Fibroblast of mammary gland (primary cell): ENCODE results near the gene NOXO1.
"Not testable (repeated sequence)": the region's sequence is repeated elsewhere in the genome, so short reads cannot be mapped to it uniquely, and the experiment has no call there.

Source experiments
- DNase-seq: peaks from one replicate; pipeline ENCODE4 v3.0.0-alpha.2; 2010; ENCODE audit warnings: low read depth
- H3K4me3 ChIP-seq: 2 replicates; pipeline ENCODE4 v1.5.1; 2011; ENCODE audit warnings: low read depth, mild to moderate bottlenecking, low read length, moderate library complexity; ENCODE audit not compliant: control insufficient read depth
- TF ChIP-seq, protein P1 (sequence below): conservative IDR thresholded peaks from 2 replicates; pipeline ENCODE4 v1.5.1; 2011; ENCODE audit warnings: low read depth, low read length, inconsistent platforms; ENCODE audit not compliant: control insufficient read depth, insufficient read depth

NOXO1 gene

DNA sequence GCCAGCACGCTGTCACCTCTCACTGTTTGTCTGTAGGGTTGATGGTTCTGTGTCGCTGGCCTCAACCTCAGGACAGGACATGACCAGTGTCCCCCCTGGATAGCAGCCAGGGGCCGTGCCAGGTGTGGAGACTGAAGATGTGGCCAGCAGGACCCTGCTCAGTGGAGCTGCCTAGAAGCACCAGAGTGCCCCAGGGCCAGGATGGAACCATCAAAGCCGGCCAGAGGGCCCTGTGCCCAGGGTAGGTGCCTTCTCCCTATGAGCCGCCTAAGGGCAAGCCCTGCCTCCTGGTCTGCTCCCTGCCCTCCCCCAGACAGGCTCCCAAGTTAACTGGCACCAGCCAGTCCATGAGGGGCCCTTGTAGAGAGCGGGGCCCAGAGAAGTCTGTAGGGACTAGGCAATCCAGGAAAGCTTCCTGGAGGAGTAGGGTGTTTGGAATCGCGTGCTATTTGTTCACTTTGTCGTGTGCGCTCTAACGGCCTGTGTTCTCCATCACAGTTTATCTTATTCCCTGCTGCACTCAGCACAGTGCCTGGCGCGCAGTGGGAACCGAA is 22.5 kb downstream of the NOXO1 start:
- TF ChIP-seq, protein P1, sequence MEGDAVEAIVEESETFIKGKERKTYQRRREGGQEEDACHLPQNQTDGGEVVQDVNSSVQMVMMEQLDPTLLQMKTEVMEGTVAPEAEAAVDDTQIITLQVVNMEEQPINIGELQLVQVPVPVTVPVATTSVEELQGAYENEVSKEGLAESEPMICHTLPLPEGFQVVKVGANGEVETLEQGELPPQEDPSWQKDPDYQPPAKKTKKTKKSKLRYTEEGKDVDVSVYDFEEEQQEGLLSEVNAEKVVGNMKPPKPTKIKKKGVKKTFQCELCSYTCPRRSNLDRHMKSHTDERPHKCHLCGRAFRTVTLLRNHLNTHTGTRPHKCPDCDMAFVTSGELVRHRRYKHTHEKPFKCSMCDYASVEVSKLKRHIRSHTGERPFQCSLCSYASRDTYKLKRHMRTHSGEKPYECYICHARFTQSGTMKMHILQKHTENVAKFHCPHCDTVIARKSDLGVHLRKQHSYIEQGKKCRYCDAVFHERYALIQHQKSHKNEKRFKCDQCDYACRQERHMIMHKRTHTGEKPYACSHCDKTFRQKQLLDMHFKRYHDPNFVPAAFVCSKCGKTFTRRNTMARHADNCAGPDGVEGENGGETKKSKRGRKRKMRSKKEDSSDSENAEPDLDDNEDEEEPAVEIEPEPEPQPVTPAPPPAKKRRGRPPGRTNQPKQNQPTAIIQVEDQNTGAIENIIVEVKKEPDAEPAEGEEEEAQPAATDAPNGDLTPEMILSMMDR = no peak
- no peak for DNase-seq
- peak overlapping the region; percentile 27 for H3K4me3 ChIP-seq

- not testable (repeated sequence) for DNase-seq, H3K4me3 ChIP-seq
Observed at GRCh38 chr16:1958143-1958491, 23.2 kb downstream of the NOXO1 start.

DNA sequence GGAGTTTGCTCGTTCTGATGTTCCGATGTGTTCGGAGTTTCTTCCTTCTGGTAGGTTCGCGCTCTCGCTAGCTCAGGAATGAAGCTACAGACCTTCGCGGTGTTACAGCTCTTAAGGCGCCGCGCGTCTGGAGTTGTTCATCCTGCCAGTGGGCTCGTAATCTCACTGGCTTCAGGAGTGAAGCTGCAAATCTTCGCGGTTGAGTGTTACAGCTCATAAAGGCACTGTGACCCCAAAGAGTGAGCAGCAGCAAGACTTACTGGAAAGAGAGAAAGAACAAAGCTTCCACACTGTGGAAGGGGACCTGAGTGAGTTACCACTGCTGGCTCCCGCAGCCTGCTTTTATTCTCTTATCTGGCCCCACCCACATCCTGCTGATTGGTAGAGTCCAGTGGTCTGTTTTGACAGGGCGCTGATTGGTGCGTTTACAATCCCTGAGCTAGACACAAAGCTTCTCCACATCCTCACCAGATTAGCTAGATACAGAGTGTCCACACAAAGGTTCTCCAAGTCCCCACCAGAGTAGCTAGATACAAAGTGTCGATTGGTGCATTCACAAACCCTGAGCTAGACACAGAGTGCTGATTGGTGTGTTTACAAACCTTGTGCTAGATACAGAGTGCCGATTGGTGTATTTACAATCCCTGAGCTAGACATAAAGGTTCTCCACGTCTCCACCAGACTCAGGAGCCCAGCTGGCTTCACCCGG is 23.7 kb downstream of the NOXO1 start:
- not testable (repeated sequence) for DNase-seq, H3K4me3 ChIP-seq

- DNase-seq = no peak
- TF ChIP-seq, protein P1 = no peak
- no peak overlapping the region for H3K4me3 ChIP-seq
Observed at GRCh38 chr16:1953734-1954133, 27.5 kb downstream of the NOXO1 start.

- TF ChIP-seq, protein P1 = no peak
- no peak overlapping the region for H3K4me3 ChIP-seq
- DNase-seq = no peak
Observed at GRCh38 chr16:1950559-1950958, 30.7 kb downstream of the NOXO1 start.

DNA sequence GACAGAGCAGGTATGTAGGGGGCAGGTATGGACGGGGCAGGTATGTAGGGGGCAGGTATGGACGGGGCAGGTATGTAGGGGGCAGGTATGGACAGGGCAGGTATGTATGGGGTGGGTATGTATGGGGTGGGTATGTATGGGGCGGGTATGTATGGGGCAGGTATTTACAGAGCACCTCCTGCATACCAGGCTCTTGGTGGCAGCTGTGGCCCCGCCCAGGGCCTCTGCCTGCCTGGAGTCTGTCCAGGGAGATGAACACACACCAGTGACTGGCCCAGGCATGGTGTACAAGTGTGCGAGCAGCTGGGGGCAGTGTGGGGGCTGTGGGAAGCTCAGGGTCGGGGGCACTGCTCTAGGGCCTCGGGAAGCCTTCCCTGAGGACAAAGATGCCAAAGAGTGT is 31.2 kb downstream of the NOXO1 start:
- TF ChIP-seq, protein P1 = no peak
- H3K4me3 ChIP-seq = no peak overlapping the region
- no peak for DNase-seq

DNA sequence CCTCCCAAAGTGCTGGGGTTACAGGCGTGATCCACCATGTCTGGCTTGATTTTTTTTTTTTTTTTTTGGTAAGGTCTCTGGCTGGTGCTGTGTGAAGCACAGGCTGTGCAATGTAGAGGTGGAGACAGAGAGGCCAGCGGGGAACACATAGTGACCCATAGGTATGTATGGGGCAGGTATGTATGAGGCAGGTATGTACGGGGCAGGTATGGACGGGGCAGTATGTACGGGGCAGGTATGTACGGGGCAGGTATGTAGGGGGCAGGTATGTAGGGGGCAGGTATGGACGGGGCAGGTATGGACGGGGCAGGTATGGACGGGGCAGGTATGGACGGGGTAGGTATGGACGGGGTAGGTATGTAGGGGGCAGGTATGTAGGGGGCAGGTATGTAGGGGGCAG is 31.8 kb downstream of the NOXO1 start:
- no peak overlapping the region for H3K4me3 ChIP-seq
- no peak for DNase-seq
- TF ChIP-seq, protein P1 = no peak

DNA sequence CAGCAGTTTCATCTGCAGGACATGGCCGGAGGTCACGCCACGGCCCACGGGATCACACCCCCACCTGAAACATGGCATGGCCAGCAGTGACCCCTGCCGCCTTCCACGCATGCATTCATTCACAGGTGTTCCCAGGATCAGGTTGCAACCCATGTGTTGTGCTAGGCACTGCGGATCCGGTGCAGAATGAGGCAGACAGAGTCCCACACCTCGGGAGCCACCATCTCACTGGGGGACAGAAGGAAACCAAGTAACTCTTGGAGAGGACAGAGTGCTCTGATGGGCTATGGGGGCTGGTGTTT is 33.9 kb downstream of the NOXO1 start:
- TF ChIP-seq, protein P1 = no peak
- H3K4me3 ChIP-seq = no peak overlapping the region
- DNase-seq = no peak
